Neural progenitor cell (in vitro differentiated cells): ENCODE data around the gene RUVBL2.

Source experiments
- CTCF ChIP-seq: fragments of 200-600 bp; sonication (generic); IDR thresholded peaks from 2 replicates; pipeline ENCODE4 v1.5.1; 2017; ENCODE audit warnings: antibody characterized with exemption, mild to moderate bottlenecking
- EZH2 ChIP-seq: fragments of 200-600 bp; sonication (generic); IDR thresholded peaks from 2 replicates; pipeline ENCODE4 v1.6.1; 2017; ENCODE audit warnings: antibody characterized with exemption, mild to moderate bottlenecking, moderate library complexity
- EZH2phosphoT487 ChIP-seq: fragments of 200-600 bp; sonication (generic); IDR thresholded peaks from 2 replicates; pipeline ENCODE4 v1.6.1; 2017; ENCODE audit warnings: antibody characterized with exemption

GRCh38 chr19:48966541-48967345 is 26.9 kb upstream of the RUVBL2 start:
- TF ChIP-seq CTCF, result no peak
- no peak for TF ChIP-seq EZH2
- TF ChIP-seq EZH2phosphoT487, result no peak
